Fibroblast of mammary gland (primary cell): ENCODE measurements around the gene PTTG1IP2.
A peak's percentile ranks its signal among the peaks of the same experiment; 100 is the strongest.

Experiments
- DNase-seq: peaks from one replicate; pipeline ENCODE4 v3.0.0-alpha.2; 2010; ENCODE audit warnings: low read depth
- H3K4me3 ChIP-seq: 2 replicates; pipeline ENCODE4 v1.5.1; 2011; ENCODE audit warnings: low read depth, mild to moderate bottlenecking, low read length, moderate library complexity; ENCODE audit not compliant: control insufficient read depth
- CTCF ChIP-seq: conservative IDR thresholded peaks from 2 replicates; pipeline ENCODE4 v1.5.1; 2011; ENCODE audit warnings: low read depth, low read length, inconsistent platforms; ENCODE audit not compliant: control insufficient read depth, insufficient read depth

The PTTG1IP2 gene

GRCh38 chr7:90469554-90469953, at the start of gene PTTG1IP2:
Gene PTTG1IP2 (plus strand): TSS chr7:90469639. CDS start chr7:90469787, 148 bp downstream.
- no peak for TF ChIP-seq CTCF
- no peak within 1 kb of the TSS for H3K4me3 ChIP-seq
- no peak for DNase-seq

DNA sequence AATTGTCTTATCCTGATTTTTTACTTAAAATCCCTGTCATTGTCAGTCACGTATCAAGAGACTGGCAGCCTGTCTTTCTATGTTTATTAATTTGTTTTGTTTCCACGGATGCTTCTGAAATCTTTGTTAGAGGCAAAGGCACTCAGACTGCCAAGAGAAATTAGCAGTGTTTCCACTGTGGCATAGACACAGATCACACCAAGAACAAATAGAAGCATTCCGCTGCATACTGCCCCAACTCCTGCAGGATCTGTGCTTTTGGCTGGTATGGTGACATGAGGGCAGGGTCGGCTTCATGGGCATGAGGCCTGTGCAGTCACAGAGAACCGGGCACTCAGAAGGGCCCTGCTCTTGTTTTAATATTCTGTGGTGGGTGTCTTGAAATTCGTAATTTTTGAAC, 47.8 kb upstream of the PTTG1IP2 start:
- TF ChIP-seq CTCF = no peak

DNA sequence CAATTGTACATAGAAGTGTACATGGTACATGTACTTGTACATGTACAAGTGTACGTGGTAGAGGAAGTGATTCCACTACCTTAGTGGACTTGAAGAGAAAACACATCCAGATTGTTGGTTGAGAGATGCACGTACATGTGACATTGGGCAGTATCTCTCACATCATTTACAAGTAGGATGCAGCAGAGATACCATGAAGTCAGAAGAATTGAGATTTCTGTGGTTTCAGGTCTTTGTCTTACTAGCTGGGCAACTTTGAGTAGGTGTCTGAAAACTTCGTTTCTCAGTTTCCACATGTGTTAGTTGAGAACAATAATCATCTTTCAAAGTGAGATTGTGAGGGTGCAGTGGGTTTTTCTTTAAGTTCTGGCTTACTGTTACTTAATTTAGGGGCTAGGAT, 44.7 kb upstream of the PTTG1IP2 start:
- DNase-seq = no peak
- H3K4me3 ChIP-seq = no peak overlapping the region
- TF ChIP-seq CTCF = no peak

More for the DNA sequence above, 47.8 kb upstream of the PTTG1IP2 start:
- H3K4me3 ChIP-seq = no peak overlapping the region
- DNase-seq = no peak

DNA sequence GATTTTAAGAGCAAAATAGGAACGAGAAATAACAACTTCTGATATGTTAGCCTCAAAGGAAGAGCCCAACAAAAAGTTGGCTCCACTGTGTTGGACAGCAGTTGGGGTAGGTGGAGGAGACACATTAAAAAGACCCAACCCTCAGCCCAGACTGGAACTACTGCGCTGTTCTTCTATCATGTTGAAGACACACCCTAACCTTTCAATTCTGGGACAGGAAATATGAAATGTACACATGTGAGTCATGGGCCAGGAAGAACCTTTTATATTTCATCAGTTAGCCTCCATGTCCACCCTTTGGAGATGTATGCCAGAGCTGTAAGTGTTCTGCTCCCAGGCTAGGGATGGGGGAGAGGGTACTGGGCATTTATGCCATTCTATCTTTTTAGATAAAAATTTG, 44.1 kb upstream of the PTTG1IP2 start:
- DNase-seq = peak; percentile 20
- TF ChIP-seq CTCF = no peak
- H3K4me3 ChIP-seq = no peak overlapping the region

- H3K4me3 ChIP-seq = no peak overlapping the region
- no peak for DNase-seq
- no peak for TF ChIP-seq CTCF
Measured at GRCh38 chr7:90430614-90431460, 38.6 kb upstream of the PTTG1IP2 start.

DNA sequence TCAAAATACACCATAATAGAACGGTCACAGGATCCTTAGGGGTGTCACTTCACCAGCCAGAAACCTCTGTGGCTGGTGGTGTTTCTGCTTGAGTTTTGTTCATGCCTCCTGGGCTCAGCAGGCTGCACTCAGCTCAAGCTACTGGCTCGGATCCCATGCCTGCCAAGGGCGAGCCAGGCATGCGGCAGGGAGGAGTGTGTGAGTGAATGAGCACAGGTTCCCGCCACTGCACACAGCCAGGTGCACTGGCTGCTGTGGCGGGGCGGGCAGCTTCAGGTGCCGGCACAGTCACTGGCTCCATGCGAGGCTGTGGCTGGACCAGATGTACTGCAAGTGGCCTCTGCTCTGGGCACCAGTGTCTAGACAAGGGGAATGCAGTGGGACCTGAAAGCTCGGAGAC, 36.7 kb upstream of the PTTG1IP2 start:
- H3K4me3 ChIP-seq = no peak overlapping the region
- TF ChIP-seq CTCF = no peak
- no peak for DNase-seq
